ENCODE data around the gene DNER. TPM values are rescaled to one million over a fixed set of nuclear protein-coding genes. Genes with fewer than 3 reads are reported as not detected.
"Not testable (repeated sequence)": the region's sequence is repeated elsewhere in the genome, so short reads cannot be mapped to it uniquely, and the experiment has no call there.

DNER gene
- total RNA-seq, 1 experiment from 2014 or later = 3.7 TPM

- H3K9me3 Mint-ChIP-seq = no peaks in the 10 kb centered on the region
- CTCF ChIA-PET = interaction anchor here (0.9 kb wide), 1 partner anchor 54 kb away, joined by 4 read pairs; no protein-coding TSS in a partner anchor
- no peak overlapping the region for H3K4me3 Mint-ChIP-seq
- POLR2A ChIA-PET = no interaction called here
- H3K36me3 Mint-ChIP-seq = no peaks in the 10 kb centered on the region
- no peak for TF ChIP-seq MAX (CRISPR knock-in tag; IDR thresholded peaks at IDR 0.05)
- TF ChIP-seq GRHL2 (CRISPR knock-in tag; IDR thresholded peaks at IDR 0.05; ENCODE audit: insufficient replicate concordance, severe bottlenecking) = no peak
- no peak for TF ChIP-seq ZNF671 (CRISPR knock-in tag; IDR thresholded peaks at IDR 0.05)
- no peak for TF ChIP-seq RELA (CRISPR knock-in tag; IDR thresholded peaks at IDR 0.05; ENCODE audit: borderline replicate concordance)
- TF ChIP-seq CTCF (IDR thresholded peaks at IDR 0.05) = no peak
- no peak for TF ChIP-seq TCF7 (CRISPR knock-in tag; IDR thresholded peaks at IDR 0.05; ENCODE audit: low read depth)
- no peak for TF ChIP-seq ZNF396 (CRISPR knock-in tag; IDR thresholded peaks at IDR 0.05; ENCODE audit: borderline replicate concordance)
- TF ChIP-seq ZNF317 (CRISPR knock-in tag; IDR thresholded peaks at IDR 0.05; ENCODE audit: borderline replicate concordance, low read depth) = no peak
- TF ChIP-seq CDX4 (CRISPR knock-in tag; IDR thresholded peaks at IDR 0.05; ENCODE audit: borderline replicate concordance) = no peak
- TF ChIP-seq ATF1 (CRISPR knock-in tag; IDR thresholded peaks at IDR 0.05) = no peak
- TF ChIP-seq AR (CRISPR knock-in tag; IDR thresholded peaks at IDR 0.05) = no peak
- no peaks in the 10 kb centered on the region; the same call in 1 of the 2 replicates for H3K27me3 Mint-ChIP-seq (ENCODE audit: low read depth)
- no peak for DNase-seq (ENCODE audit: low spot score)
- H3K27ac Mint-ChIP-seq = no peak overlapping the region
- no peak for ATAC-seq
- 0 out of 2 replicates have a peak, but pooled peaks cover 3% of the 10 kb centered on the region for H3K4me1 Mint-ChIP-seq
Measured at GRCh38 chr2:229726643-229727042, 12.3 kb upstream of the DNER start.

GRCh38 chr2:229725716-229726574, 11.6 kb upstream of the DNER start:
- TF ChIP-seq ZNF138 (CRISPR knock-in tag; conservative IDR thresholded peaks at IDR 0.05) = no peak
- TF ChIP-seq ARID4B (CRISPR knock-in tag; IDR thresholded peaks at IDR 0.05; ENCODE audit: borderline replicate concordance) = no peak
- 0 out of 2 replicates have a peak, but pooled peaks have one; percentile 26 for TF ChIP-seq USF2 (CRISPR knock-in tag; IDR thresholded peaks at IDR 0.05)
- TF ChIP-seq NR3C1 (CRISPR knock-in tag; conservative IDR thresholded peaks at IDR 0.05; ENCODE audit: low read depth) = no peak
- no peak for TF ChIP-seq ATF1 (CRISPR knock-in tag; IDR thresholded peaks at IDR 0.05)
- Mint-ChIP-seq H3K36me3 (no peaks in the 10 kb centered on the region), H3K27me3 (ENCODE audit: low read depth) (no peaks in the 10 kb centered on the region), H3K4me3 (no peak overlapping the region), H3K9me3 (no peaks in the 10 kb centered on the region), H3K4me1 (no peaks in the 10 kb centered on the region), H3K27ac (no peak overlapping the region)
- POLR2A ChIA-PET = no interaction called here
- no peak for ATAC-seq
- CTCF ChIA-PET = interaction anchor here (0.9 to 1.0 kb wide), 3 partner anchors 9 to 56 kb away, joined by 3 to 4 read pairs (median 4); no protein-coding TSS in a partner anchor
- DNase-seq (ENCODE audit: low spot score) = no peak

- H3K4me3 Mint-ChIP-seq; CTCF ChIA-PET; H3K4me1 Mint-ChIP-seq; H3K36me3 Mint-ChIP-seq; DNase-seq (ENCODE audit: low spot score); ATAC-seq; POLR2A ChIA-PET; H3K9me3 Mint-ChIP-seq; H3K27ac Mint-ChIP-seq; H3K27me3 Mint-ChIP-seq (ENCODE audit: low read depth): not testable (repeated sequence)
Measured at GRCh38 chr2:229723192-229723591, 8.8 kb upstream of the DNER start.

Data from WTC11 (cell line).